Peyer's patch (tissue), 4 donors: ENCODE data around the gene ALOX15B. TPM values are rescaled to one million over a fixed set of nuclear protein-coding genes. Genes with fewer than 3 reads are reported as not detected.

ENCODE experiments used
- DNase-seq, 3 donors: peaks; one replicate each; pipeline ENCODE4 v3.0.0-alpha.2; 2017 to 2019
- H3K27ac ChIP-seq, 4 donors: fragments of 200-600 bp; sonication (generic); one replicate each; pipeline ENCODE4 v1.5.1; 2016 to 2019
- H3K27me3 ChIP-seq, 2 donors: fragments of 200-600 bp; sonication (generic); one replicate each; pipeline ENCODE4 v1.5.1; 2019
- H3K36me3 ChIP-seq, 3 donors: fragments of 200-600 bp; sonication (generic); one replicate each; pipeline ENCODE4 v1.5.1; 2016 to 2019
- H3K4me1 ChIP-seq, 4 donors: fragments of 200-600 bp; sonication (generic); one replicate each; pipeline ENCODE4 v1.5.1; 2016 to 2019
- H3K4me3 ChIP-seq, 4 donors: fragments of 200-600 bp; sonication (generic); 1 replicate in 3 of 4; 2 replicates in 1 of 4; pipeline ENCODE4 v1.5.1; 2016 to 2019; ENCODE audit warnings: mild to moderate bottlenecking in 1 of 4
- H3K9me3 ChIP-seq, 4 donors: fragments of 200-600 bp; sonication (generic); one replicate each; pipeline ENCODE4 v1.5.1; 2016 to 2019; ENCODE audit warnings: mild to moderate bottlenecking in 1 of 4
- POLR2A ChIP-seq, 2 donors: fragments of 450-650 bp; IDR thresholded peaks; one replicate each; pipeline ENCODE4 v1.5.1; 2017; ENCODE audit warnings: antibody characterized with exemption in 2 of 2, mild to moderate bottlenecking in 2 of 2, moderate library complexity in 2 of 2
- total RNA-seq, 4 donors: library from RNA; depleted of rRNA; stranded (reverse); fragments of >200 nt; gene quantifications; one replicate each; pipeline ENCODE4 v1.1.0, GENCODE V29; 2016
- TF ChIP-seq, protein P1 (sequence below), 6 experiments: fragments of 450-650 bp in 4 of 6; fragments of 200-600 bp in 2 of 6; sonication (generic) in 1 of 6; IDR thresholded peaks; one replicate each; pipeline ENCODE4 v1.5.1; 2017 to 2019; ENCODE audit warnings: antibody characterized with exemption in 6 of 6, mild to moderate bottlenecking in 3 of 6, moderate library complexity in 1 of 6

Gene ALOX15B
- total RNA-seq, 4 donors from 2014 or later: 0.70 to 4.1 (median 2.1) TPM

GRCh38 chr17:8041249-8041928 is 2.5 kb downstream of the ALOX15B start:
- peak in 1 of 3 donors; percentile 66 for DNase-seq
- Histone ChIP-seq H3K4me1 (peaks cover 0 to 7% (median 2%) of the 10 kb centered on the region in 4 donors), H3K27me3 (no peaks in the 10 kb centered on the region), H3K9me3 (no peaks in the 10 kb centered on the region), H3K27ac (peak overlapping the region in 2 of 4 donors; percentile 54 to 55), H3K36me3 (no peaks in the 10 kb centered on the region), H3K4me3 (no peak overlapping the region)
- TF ChIP-seq, protein P1, sequence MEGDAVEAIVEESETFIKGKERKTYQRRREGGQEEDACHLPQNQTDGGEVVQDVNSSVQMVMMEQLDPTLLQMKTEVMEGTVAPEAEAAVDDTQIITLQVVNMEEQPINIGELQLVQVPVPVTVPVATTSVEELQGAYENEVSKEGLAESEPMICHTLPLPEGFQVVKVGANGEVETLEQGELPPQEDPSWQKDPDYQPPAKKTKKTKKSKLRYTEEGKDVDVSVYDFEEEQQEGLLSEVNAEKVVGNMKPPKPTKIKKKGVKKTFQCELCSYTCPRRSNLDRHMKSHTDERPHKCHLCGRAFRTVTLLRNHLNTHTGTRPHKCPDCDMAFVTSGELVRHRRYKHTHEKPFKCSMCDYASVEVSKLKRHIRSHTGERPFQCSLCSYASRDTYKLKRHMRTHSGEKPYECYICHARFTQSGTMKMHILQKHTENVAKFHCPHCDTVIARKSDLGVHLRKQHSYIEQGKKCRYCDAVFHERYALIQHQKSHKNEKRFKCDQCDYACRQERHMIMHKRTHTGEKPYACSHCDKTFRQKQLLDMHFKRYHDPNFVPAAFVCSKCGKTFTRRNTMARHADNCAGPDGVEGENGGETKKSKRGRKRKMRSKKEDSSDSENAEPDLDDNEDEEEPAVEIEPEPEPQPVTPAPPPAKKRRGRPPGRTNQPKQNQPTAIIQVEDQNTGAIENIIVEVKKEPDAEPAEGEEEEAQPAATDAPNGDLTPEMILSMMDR (IDR thresholded peaks at IDR 0.05): peak in 5 of 6 experiments; percentile 50 to 68 (median 63)
- TF ChIP-seq POLR2A (IDR thresholded peaks at IDR 0.05): peak in 1 of 2 donors; percentile 13

DNA sequence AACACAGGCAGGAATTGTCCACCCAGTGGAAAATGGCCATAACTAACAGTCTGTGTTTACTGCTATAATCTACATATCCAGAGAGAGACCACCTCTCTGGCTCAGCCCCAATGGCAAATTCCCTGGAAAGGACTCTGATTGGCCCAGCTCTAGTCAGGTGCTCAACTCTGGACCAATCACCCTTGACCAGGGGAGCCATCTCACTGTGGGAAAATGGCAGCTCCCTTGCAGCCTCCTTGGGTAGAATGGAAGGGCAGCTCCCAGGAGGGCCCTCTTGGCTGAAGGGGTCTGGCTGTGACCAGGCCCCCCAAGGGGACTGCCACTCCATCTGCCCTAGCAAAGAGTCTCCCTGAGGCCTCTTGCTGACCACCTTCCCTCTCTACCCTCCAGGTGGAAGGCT is 3.1 kb downstream of the ALOX15B start:
- H3K27ac ChIP-seq: no peak overlapping the region
- H3K27me3 ChIP-seq: no peaks in the 10 kb centered on the region
- TF ChIP-seq, protein P1 (IDR thresholded peaks at IDR 0.05): no peak
- no peak for TF ChIP-seq POLR2A (IDR thresholded peaks at IDR 0.05)
- no peak overlapping the region for H3K4me3 ChIP-seq
- no peaks in the 10 kb centered on the region for H3K36me3 ChIP-seq
- H3K4me1 ChIP-seq: peaks cover 0 to 7% (median 2%) of the 10 kb centered on the region in 4 donors
- no peak for DNase-seq
- H3K9me3 ChIP-seq: no peaks in the 10 kb centered on the region

DNA sequence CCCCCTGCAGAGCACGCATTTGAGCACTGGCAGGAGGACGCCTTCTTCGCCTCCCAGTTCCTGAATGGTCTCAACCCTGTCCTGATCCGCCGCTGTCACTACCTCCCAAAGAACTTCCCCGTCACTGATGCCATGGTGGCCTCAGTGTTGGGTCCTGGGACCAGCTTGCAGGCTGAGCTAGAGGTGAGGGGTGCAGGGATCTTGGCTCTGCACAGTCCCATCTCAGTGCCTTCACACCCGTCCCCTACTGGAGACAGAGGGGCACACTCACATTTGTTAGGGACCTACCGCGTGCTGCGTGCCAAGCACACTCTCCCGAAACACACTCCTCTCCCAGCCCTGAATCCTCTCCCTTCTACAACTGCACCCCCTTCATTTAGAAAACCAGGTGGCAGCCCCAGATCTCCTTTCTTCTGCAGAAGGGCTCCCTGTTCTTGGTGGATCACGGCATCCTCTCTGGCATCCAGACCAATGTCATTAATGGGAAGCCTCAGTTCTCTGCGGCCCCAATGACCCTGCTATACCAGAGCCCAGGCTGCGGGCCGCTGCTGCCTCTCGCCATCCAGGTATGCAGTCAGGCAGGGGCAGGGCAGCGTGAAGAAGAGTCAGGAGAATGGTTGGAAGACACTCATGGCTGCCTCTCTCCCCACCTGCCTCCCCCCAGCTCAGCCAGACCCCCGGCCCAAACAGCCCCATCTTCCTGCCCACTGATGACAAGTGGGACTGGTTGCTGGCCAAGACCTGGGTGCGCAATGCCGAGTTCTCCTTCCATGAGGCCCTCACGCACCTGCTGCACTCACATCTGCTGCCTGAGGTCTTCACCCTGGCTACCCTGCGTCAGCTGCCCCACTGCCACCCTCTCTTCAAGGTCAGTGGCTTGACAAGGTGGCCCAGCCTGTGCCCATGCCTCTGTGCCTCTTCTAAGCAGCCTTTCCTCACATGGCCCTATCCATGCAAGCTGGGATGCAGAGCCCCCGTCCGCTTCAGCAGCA is 6.3 kb downstream of the ALOX15B start:
- Histone ChIP-seq H3K9me3 (no peaks in the 10 kb centered on the region), H3K4me3 (no peak overlapping the region), H3K4me1 (no peaks in the 10 kb centered on the region), H3K36me3 (no peaks in the 10 kb centered on the region), H3K27me3 (no peaks in the 10 kb centered on the region), H3K27ac (no peak overlapping the region)
- no peak for TF ChIP-seq POLR2A (IDR thresholded peaks at IDR 0.05)
- TF ChIP-seq, protein P1 (IDR thresholded peaks at IDR 0.05): no peak
- no peak for DNase-seq

- H3K36me3 ChIP-seq: no peaks in the 10 kb centered on the region
- DNase-seq: no peak
- no peaks in the 10 kb centered on the region for H3K9me3 ChIP-seq
Observed at GRCh38 chr17:8046306-8046928, 7.6 kb downstream of the ALOX15B start.

More at GRCh38 chr17:8046306-8046928, 7.6 kb downstream of the ALOX15B start:
- no peak for TF ChIP-seq POLR2A (IDR thresholded peaks at IDR 0.05)
- TF ChIP-seq, protein P1 (IDR thresholded peaks at IDR 0.05): no peak
- H3K4me3 ChIP-seq: no peak overlapping the region
- H3K4me1 ChIP-seq: no peaks in the 10 kb centered on the region
- H3K27ac ChIP-seq: no peak overlapping the region
- no peaks in the 10 kb centered on the region for H3K27me3 ChIP-seq
